OCI-LY7 (cell line): ENCODE results near the gene PCED1B. TPM values are rescaled to one million over a fixed set of nuclear protein-coding genes. Genes with fewer than 3 reads are reported as not detected.

Experiments
- BruUV-seq: library from RNA; stranded (reverse); fragments of 400-500 nt; replicated peaks from 2 replicates; lab custom pipeline; 2021; lab: Mats Ljungman, UMichigan
- CTCF ChIA-PET: fragments of 300-600 bp; sonication (Branson Sonifier 250); formaldehyde crosslinking; loops from one replicate; lab custom pipeline; 2022; ENCODE audit warnings: antibody characterized with exemption; ENCODE audit not compliant: unreplicated experiment; lab: Charles Lee
- POLR2A ChIA-PET: fragments of 300-600 bp; sonication (Branson Sonifier 250); formaldehyde crosslinking; loops from one replicate; lab custom pipeline; 2022; ENCODE audit warnings: antibody characterized with exemption; lab: Charles Lee
- DNase-seq: peaks from one replicate; pipeline ENCODE4 v3.0.0-alpha.2; 2015; ENCODE audit warnings: low spot score
- H2AFZ ChIP-seq: fragments of 200-600 bp; sonication (generic), shearing (Covaris generic); 2 replicates; pipeline ENCODE4 v1.6.1; 2014; ENCODE audit warnings: mild to moderate bottlenecking, antibody characterized with exemption, low read length, moderate library complexity
- H3K27ac ChIP-seq: fragments of 200-600 bp; sonication (generic); 2 replicates; pipeline ENCODE4 v1.5.1; 2014; ENCODE audit warnings: mixed run types, low read depth, mild to moderate bottlenecking, moderate library complexity, low read length, inconsistent platforms; ENCODE audit not compliant: poor library complexity, severe bottlenecking
- H3K36me3 ChIP-seq: fragments of 200-600 bp; sonication (generic); 2 replicates; pipeline ENCODE4 v1.6.1; 2014; ENCODE audit warnings: mild to moderate bottlenecking, antibody characterized with exemption, low read length, moderate library complexity, mixed read lengths; ENCODE audit not compliant: insufficient read depth
- H3K4me1 ChIP-seq: fragments of 200-600 bp; sonication (generic); 2 replicates; pipeline ENCODE4 v1.5.1; 2014; ENCODE audit warnings: mild to moderate bottlenecking, low read length; ENCODE audit not compliant: insufficient read depth, poor library complexity, severe bottlenecking
- H3K4me2 ChIP-seq: fragments of 200-600 bp; sonication (generic); 2 replicates; pipeline ENCODE4 v1.6.1; 2014; ENCODE audit warnings: mild to moderate bottlenecking, low read length
- H3K4me3 ChIP-seq: fragments of 200-600 bp; sonication (generic); 2 replicates; pipeline ENCODE4 v1.5.1; 2014; ENCODE audit warnings: mild to moderate bottlenecking, low read depth, low read length; ENCODE audit not compliant: poor library complexity, severe bottlenecking
- H3K79me2 ChIP-seq: fragments of 200-600 bp; sonication (generic); 2 replicates; pipeline ENCODE4 v1.6.1; 2016; ENCODE audit warnings: low read depth, mild to moderate bottlenecking, low read length, moderate library complexity, mixed read lengths; ENCODE audit not compliant: insufficient read depth
- H3K9me2 ChIP-seq: fragments of 200-600 bp; sonication (generic); 2 replicates; pipeline ENCODE4 v1.6.1; 2016; ENCODE audit warnings: mild to moderate bottlenecking, low read length, mixed read lengths; ENCODE audit not compliant: insufficient read depth
- H3K9me3 ChIP-seq: fragments of 200-600 bp; sonication (generic); 2 replicates; pipeline ENCODE4 v1.6.1; 2014; ENCODE audit warnings: mild to moderate bottlenecking, mixed run types, low read length, mixed read lengths
- H4K20me1 ChIP-seq: fragments of 200-600 bp; sonication (generic); 2 replicates; pipeline ENCODE4 v1.6.1; 2014; ENCODE audit warnings: mild to moderate bottlenecking, antibody characterized with exemption, low read length, moderate library complexity, mixed read lengths; ENCODE audit not compliant: insufficient read depth
- EZH2phosphoT487 ChIP-seq: fragments of 200-600 bp; sonication (generic); IDR thresholded peaks from 2 replicates; pipeline ENCODE4 v1.6.1; 2018; ENCODE audit warnings: low read depth, borderline replicate concordance, mild to moderate bottlenecking, mixed run types, antibody characterized with exemption, low read length, moderate library complexity, mixed read lengths
- intact Hi-C: fragments of 100-400 bp; cut with micrococcal nuclease; formaldehyde crosslinking; loops from one replicate; pipeline ENCODE4 v1.10.0; 2022; ENCODE audit not compliant: unreplicated experiment
- total RNA-seq, 2 experiments: library from RNA; depleted of rRNA in 1 of 2; stranded (reverse); fragments of >200 nt in 1 of 2; shearing (Covaris generic) in 1 of 2; gene quantifications; 2 replicates each; pipeline ENCODE4 v1.2.3, GENCODE V29; 2014 to 2022
- TF ChIP-seq, protein P1 (sequence below): fragments of 200-600 bp; sonication (generic); conservative IDR thresholded peaks from 2 replicates; pipeline ENCODE4 v1.5.1; 2014; ENCODE audit warnings: mild to moderate bottlenecking, antibody characterized with exemption, low read length, moderate library complexity, mixed read lengths

The PCED1B gene
- total RNA-seq, 2 experiments from 2014 or later: 8.4 to 24.3 TPM

DNA sequence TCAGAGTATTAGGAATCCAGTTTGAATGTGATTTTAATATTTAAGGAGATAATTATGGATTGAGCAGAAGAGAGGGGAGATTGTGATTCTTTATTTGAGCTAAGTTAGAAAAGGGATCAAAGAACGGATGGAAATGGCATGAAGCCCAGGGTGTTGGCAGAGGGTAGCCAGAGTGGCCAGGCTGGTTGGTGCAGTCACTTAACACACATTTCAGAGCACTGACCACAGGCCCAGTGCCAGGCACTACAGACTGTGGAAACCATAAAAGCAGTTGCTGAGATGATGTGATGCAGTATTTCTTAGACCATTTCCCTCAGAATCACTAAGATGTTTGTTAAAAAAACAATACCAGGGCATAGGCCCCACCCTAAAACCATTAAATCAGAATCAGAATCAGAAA is 168.0 kb downstream of the PCED1B start:
- no peak for DNase-seq
- peaks cover 8% of the 10 kb centered on the region for H3K4me1 ChIP-seq
- no peak overlapping the region for H3K4me3 ChIP-seq
- H3K9me2 ChIP-seq: no peaks in the 10 kb centered on the region
- no peak for TF ChIP-seq EZH2phosphoT487
- TF ChIP-seq, protein P1, sequence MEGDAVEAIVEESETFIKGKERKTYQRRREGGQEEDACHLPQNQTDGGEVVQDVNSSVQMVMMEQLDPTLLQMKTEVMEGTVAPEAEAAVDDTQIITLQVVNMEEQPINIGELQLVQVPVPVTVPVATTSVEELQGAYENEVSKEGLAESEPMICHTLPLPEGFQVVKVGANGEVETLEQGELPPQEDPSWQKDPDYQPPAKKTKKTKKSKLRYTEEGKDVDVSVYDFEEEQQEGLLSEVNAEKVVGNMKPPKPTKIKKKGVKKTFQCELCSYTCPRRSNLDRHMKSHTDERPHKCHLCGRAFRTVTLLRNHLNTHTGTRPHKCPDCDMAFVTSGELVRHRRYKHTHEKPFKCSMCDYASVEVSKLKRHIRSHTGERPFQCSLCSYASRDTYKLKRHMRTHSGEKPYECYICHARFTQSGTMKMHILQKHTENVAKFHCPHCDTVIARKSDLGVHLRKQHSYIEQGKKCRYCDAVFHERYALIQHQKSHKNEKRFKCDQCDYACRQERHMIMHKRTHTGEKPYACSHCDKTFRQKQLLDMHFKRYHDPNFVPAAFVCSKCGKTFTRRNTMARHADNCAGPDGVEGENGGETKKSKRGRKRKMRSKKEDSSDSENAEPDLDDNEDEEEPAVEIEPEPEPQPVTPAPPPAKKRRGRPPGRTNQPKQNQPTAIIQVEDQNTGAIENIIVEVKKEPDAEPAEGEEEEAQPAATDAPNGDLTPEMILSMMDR: no peak
- no TSS peak for BruUV-seq
- no peak overlapping the region for H2AFZ ChIP-seq
- intact Hi-C loops: no loop called here
- CTCF ChIA-PET: no interaction called here
- no peak overlapping the region for H3K4me2 ChIP-seq
- no peaks in the 10 kb centered on the region for H3K79me2 ChIP-seq
- no peaks in the 10 kb centered on the region for H4K20me1 ChIP-seq
- peaks cover 11% of the 10 kb centered on the region; the same call in 1 of the 2 replicates for H3K9me3 ChIP-seq
- POLR2A ChIA-PET: interaction anchor here (1.0 to 1.1 kb wide), 2 partner anchors 29 to 34 kb away, joined by 3 read pairs; no protein-coding TSS in a partner anchor
- H3K27ac ChIP-seq: no peak overlapping the region
- H3K36me3 ChIP-seq: no peaks in the 10 kb centered on the region; the same call in 1 of the 2 replicates

DNA sequence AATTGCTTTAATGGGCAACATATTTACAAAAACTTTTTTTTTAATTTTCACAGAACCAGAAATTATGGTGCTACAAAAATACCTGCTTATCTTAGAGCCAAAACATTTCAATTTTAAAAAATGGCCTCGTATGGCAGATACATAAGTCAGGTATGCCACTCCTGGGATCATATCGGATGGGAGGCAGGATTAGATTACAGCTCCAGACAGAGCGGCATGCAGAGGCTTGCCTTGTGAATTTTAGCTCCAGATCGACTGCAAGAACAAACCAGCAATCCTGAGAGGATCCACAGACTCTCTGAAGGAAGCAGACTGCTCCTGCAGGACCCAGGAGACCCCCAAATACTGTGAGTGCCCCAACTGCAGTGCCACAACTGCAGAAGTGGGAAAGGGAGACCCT is 169.7 kb downstream of the PCED1B start:
- Histone ChIP-seq H3K4me2 (no peak overlapping the region), H3K4me1 (peaks cover 8% of the 10 kb centered on the region), H3K4me3 (no peak overlapping the region), H3K27ac (no peak overlapping the region), H3K79me2 (no peaks in the 10 kb centered on the region), H4K20me1 (no peaks in the 10 kb centered on the region), H3K36me3 (no peaks in the 10 kb centered on the region; the same call in 1 of the 2 replicates), H3K9me2 (no peaks in the 10 kb centered on the region), H2AFZ (no peak overlapping the region), H3K9me3 (peaks cover 11% of the 10 kb centered on the region; the same call in 1 of the 2 replicates)
- ChIA-PET POLR2A (interaction anchor here (1.5 kb wide), 1 partner anchor 9 kb away, joined by 4 read pairs; no protein-coding TSS in a partner anchor), CTCF (no interaction called here)
- no peak for DNase-seq
- TF ChIP-seq, protein P1: no peak
- intact Hi-C loops: no loop called here
- no TSS peak for BruUV-seq

DNA sequence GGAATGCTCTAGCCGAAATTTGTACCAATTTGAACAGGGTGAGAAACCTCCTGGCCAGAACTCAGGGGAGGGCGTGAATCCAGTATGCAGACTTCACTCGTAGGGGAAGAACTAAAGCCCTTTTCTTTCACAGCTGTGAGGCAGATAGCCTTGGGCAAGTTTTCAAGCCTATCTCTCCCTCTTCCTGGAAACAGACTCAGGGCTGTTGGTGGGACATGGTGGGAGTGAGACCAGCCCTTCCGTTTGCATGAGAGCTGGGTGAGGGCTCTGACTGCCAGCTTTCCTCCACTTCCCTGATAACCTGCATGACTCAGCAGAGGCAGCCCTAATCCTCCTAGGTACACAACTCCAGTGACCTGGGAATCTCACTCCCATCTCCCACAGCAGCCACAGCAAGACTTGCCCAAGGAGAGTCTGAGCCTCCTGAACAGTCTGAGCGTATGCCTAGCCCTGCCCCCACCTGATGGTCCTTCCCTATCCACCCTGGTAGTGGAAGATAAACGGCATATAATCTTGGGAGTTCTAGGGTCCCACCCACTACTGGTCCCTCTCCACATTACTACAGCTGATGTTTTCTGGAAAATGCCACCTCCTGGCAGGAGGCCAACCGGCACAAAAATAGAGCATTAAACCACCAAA is 170.4 kb downstream of the PCED1B start:
- BruUV-seq: no TSS peak
- no peak for DNase-seq
- no peak overlapping the region for H3K4me2 ChIP-seq
- no peak for TF ChIP-seq EZH2phosphoT487
- TF ChIP-seq, protein P1: no peak
- H3K4me1 ChIP-seq: peaks cover 8% of the 10 kb centered on the region
- no peaks in the 10 kb centered on the region for H4K20me1 ChIP-seq
- no peak overlapping the region for H3K4me3 ChIP-seq
- ChIA-PET CTCF (no interaction called here), POLR2A (interaction anchor here (0.9 to 1.5 kb wide), 2 partner anchors 8 to 18 kb away, joined by 4 read pairs; no protein-coding TSS in a partner anchor)
- no peaks in the 10 kb centered on the region for H3K79me2 ChIP-seq
- intact Hi-C loops: no loop called here
- H2AFZ ChIP-seq: no peak overlapping the region; the same call in 1 of the 2 replicates
- no peak overlapping the region for H3K27ac ChIP-seq
- H3K9me3 ChIP-seq: peaks cover 11% of the 10 kb centered on the region; the same call in 1 of the 2 replicates
- H3K9me2 ChIP-seq: no peaks in the 10 kb centered on the region
- H3K36me3 ChIP-seq: no peaks in the 10 kb centered on the region; the same call in 1 of the 2 replicates
